Hepatocyte (in vitro differentiated cells): ENCODE measurements around the gene DNAJC12.

Experiments used
- EZH2 ChIP-seq: fragments of 200-600 bp; sonication (generic); IDR thresholded peaks from 2 replicates; pipeline ENCODE4 v1.6.1; 2016; ENCODE audit warnings: antibody characterized with exemption, mild to moderate bottlenecking, borderline replicate concordance
- TF ChIP-seq, protein P1 (sequence below): fragments of 200-600 bp; sonication (generic); IDR thresholded peaks from 2 replicates; pipeline ENCODE4 v1.5.1; 2016; ENCODE audit warnings: antibody characterized with exemption, mild to moderate bottlenecking; ENCODE audit not compliant: poor library complexity

DNA sequence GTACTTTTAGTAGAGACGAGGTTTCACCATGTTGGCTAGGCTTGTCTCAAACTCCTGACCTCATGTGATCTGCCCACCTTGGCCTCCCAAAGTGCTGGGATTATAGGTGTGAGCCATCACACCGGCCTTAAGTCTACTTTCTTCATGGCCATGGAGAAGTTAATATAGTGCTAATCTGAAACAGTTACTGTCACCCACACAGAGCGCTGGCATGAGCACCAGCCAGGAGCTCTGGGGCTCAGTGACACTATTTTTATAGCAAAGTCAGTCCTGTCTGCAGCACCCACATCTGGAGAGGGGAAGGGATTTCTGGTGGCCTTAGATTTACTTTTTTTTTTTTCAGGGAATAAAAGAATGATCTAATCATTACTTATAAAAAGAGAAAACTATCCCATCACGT lies 21.3 kb downstream of the DNAJC12 start:
- TF ChIP-seq, protein P1, sequence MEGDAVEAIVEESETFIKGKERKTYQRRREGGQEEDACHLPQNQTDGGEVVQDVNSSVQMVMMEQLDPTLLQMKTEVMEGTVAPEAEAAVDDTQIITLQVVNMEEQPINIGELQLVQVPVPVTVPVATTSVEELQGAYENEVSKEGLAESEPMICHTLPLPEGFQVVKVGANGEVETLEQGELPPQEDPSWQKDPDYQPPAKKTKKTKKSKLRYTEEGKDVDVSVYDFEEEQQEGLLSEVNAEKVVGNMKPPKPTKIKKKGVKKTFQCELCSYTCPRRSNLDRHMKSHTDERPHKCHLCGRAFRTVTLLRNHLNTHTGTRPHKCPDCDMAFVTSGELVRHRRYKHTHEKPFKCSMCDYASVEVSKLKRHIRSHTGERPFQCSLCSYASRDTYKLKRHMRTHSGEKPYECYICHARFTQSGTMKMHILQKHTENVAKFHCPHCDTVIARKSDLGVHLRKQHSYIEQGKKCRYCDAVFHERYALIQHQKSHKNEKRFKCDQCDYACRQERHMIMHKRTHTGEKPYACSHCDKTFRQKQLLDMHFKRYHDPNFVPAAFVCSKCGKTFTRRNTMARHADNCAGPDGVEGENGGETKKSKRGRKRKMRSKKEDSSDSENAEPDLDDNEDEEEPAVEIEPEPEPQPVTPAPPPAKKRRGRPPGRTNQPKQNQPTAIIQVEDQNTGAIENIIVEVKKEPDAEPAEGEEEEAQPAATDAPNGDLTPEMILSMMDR = no peak
- no peak for TF ChIP-seq EZH2
